K562 (cell line): ENCODE measurements around the gene SLC39A11. TPM values are rescaled to one million over a fixed set of nuclear protein-coding genes. Genes with fewer than 3 reads are reported as not detected.

ENCODE experiments used
- ATAC-seq: fragments of 200-7000 bp; cut with Tn5 transposase; 3 replicates; pipeline ENCODE4 v1.9.1; 2020; ENCODE audit warnings: moderate library complexity
- BruUV-seq: library from RNA; stranded (reverse); fragments of 400-500 nt; replicated peaks from 2 replicates; lab custom pipeline; 2021; lab: Mats Ljungman, UMichigan
- CTCF ChIA-PET: fragments of 300-600 bp; formaldehyde crosslinking; extraction: SDS; loops from one replicate; lab custom pipeline; 2021; ENCODE audit warnings: low intra/inter-chr PET ratio; lab: Yijun Ruan, JAX
- POLR2A ChIA-PET: fragments of 300-600, 350-650 bp; sonication (Branson Sonifier 250); formaldehyde crosslinking; extraction: SDS; loops from one replicate; lab custom pipeline; 2021; ENCODE audit warnings: antibody characterized with exemption, inconsistent platforms; lab: Yijun Ruan, JAX
- DNase-seq, 4 experiments: peaks; one replicate each; pipeline versions ENCODE4 v3.0.0 to v3.0.0-alpha.2; 2011 to 2018; ENCODE audit warnings: low spot score in 3 of 4, mixed read lengths in 3 of 4; ENCODE audit errors: extremely low read depth in 1 of 4
- FAIRE-seq: peaks from 2 replicates; lab custom pipeline; 2011; peaks lifted over from hg19 to GRCh38; lab: Jason Lieb, UNC
- H2AFZ ChIP-seq: 2 replicates; pipeline ENCODE4 v1.6.0; 2011; ENCODE audit warnings: low read depth, low read length, control low read depth, inconsistent platforms
- H3K27ac ChIP-seq: fragments of 200-600 bp; 3 replicates; pipeline ENCODE4 v1.8.0; 2011; ENCODE audit warnings: low read depth, mild to moderate bottlenecking, control low read depth, inconsistent platforms, low read length, moderate library complexity, mixed read lengths; ENCODE audit errors: extremely low read depth
- H3K27me3 ChIP-seq, 2 experiments: fragments of 300-600 bp in 1 of 2; 2 replicates in 1 of 2; 3 replicates in 1 of 2; pipeline versions ENCODE4 v1.6.0 to v1.8.0; 2011; ENCODE audit warnings: inconsistent platforms in 2 of 2, low read length in 2 of 2, mild to moderate bottlenecking in 1 of 2, mixed read lengths in 1 of 2, moderate library complexity in 1 of 2; ENCODE audit not compliant: control insufficient read depth in 2 of 2, insufficient read depth in 2 of 2
- H3K36me3 ChIP-seq: fragments of 300-600 bp; 3 replicates; pipeline ENCODE4 v1.8.0; 2011; ENCODE audit warnings: mild to moderate bottlenecking, low read length, inconsistent platforms; ENCODE audit not compliant: control insufficient read depth, insufficient read depth
- H3K4me1 ChIP-seq, 2 experiments: fragments of 200-600 bp in 1 of 2; replicated peaks in 1 of 2; 2 replicates in 1 of 2; 3 replicates in 1 of 2; pipeline versions ENCODE4 v1.5.1 to v1.8.0; 2011; ENCODE audit warnings: inconsistent platforms in 2 of 2, low read length in 2 of 2, mild to moderate bottlenecking in 1 of 2, mixed read lengths in 1 of 2, moderate library complexity in 1 of 2; ENCODE audit not compliant: control insufficient read depth in 2 of 2, insufficient read depth in 2 of 2
- H3K4me2 ChIP-seq: 2 replicates; pipeline ENCODE4 v1.6.1; 2011; ENCODE audit warnings: low read length, control low read depth, inconsistent platforms, mixed read lengths; ENCODE audit not compliant: insufficient read depth
- H3K4me3 ChIP-seq: fragments of 200-600 bp; sonication (generic), shearing (Covaris generic); 2 replicates; pipeline ENCODE4 v1.5.1; 2016; ENCODE audit warnings: control low read depth, inconsistent platforms
- H3K79me2 ChIP-seq: fragments of 200-600 bp; 3 replicates; pipeline ENCODE4 v1.8.0; 2011; ENCODE audit warnings: low read length, inconsistent platforms; ENCODE audit not compliant: control insufficient read depth, insufficient read depth
- H3K9ac ChIP-seq, 2 experiments: 2 replicates each; pipeline versions ENCODE4 v1.6.0 to v1.6.1; 2011; ENCODE audit warnings: low read depth in 2 of 2, low read length in 2 of 2, control low read depth in 1 of 2, inconsistent platforms in 1 of 2, mild to moderate bottlenecking in 1 of 2, mixed read lengths in 1 of 2; ENCODE audit not compliant: insufficient read depth in 1 of 2
- H3K9me1 ChIP-seq: one replicate; pipeline ENCODE4 v1.6.0; 2011; ENCODE audit warnings: inconsistent platforms, mild to moderate bottlenecking, low read length, moderate library complexity; ENCODE audit not compliant: control insufficient read depth, insufficient read depth
- H3K9me3 ChIP-seq: replicated peaks from 2 replicates; pipeline ENCODE4 v1.5.1; 2011; ENCODE audit warnings: low read depth, low read length, inconsistent platforms; ENCODE audit not compliant: control insufficient read depth, insufficient read depth
- H4K20me1 ChIP-seq: replicated peaks from 2 replicates; pipeline ENCODE4 v1.6.1; 2011; ENCODE audit warnings: low read length, inconsistent platforms, mixed read lengths; ENCODE audit not compliant: control insufficient read depth, insufficient read depth
- KLF1 ChIP-seq: fragments of 450-650 bp; IDR thresholded peaks from 2 replicates; pipeline ENCODE4 v1.6.1; 2016; ENCODE audit warnings: missing genetic modification characterization, missing compliant biosample characterization
- PHTF2 ChIP-seq: fragments of 250-450 bp; sonication (Bioruptor Pico); IDR thresholded peaks from 2 replicates; pipeline ENCODE4 v1.5.0; 2021; ENCODE audit warnings: mild to moderate bottlenecking
- PKNOX1 ChIP-seq: fragments of 450-650 bp; IDR thresholded peaks from 2 replicates; pipeline ENCODE4 v1.6.1; 2016
- TSHZ1 ChIP-seq: fragments of 250-450 bp; sonication (Bioruptor Pico); IDR thresholded peaks from 2 replicates; pipeline ENCODE4 v1.4.0; 2020; ENCODE audit warnings: mild to moderate bottlenecking, moderate library complexity
- ZBTB7A ChIP-seq: IDR thresholded peaks from 2 replicates; pipeline ENCODE4 v1.6.1; 2011; ENCODE audit warnings: low read depth, mild to moderate bottlenecking, low read length, moderate library complexity, borderline replicate concordance; ENCODE audit not compliant: control insufficient read depth
- WGBS: fragments of 100-300 bp; shearing (Covaris generic); methylation state at CpG from one replicate; pipeline ENCODE4 v1.1.6; 2016; ENCODE audit warnings: low coverage, mixed read lengths; ENCODE audit not compliant: insufficient coverage; ENCODE audit errors: missing lambda C conversion rate; 5-methylcytosine and 5-hydroxymethylcytosine counted together
- in situ Hi-C: fragments of 300-500 bp; cut with MboI; formaldehyde crosslinking; loops from 4 replicates; pipeline ENCODE4 v1.15.0; 2018; ENCODE audit warnings: inconsistent platforms, mixed read lengths
- intact Hi-C: fragments of 100-400 bp; cut with micrococcal nuclease; formaldehyde crosslinking; loops from 2 replicates; pipeline ENCODE4 v1.14.2; 2022
- polyA plus RNA-seq, 8 experiments: library from polyadenylated mRNA; depleted of rRNA in 4 of 8; stranded (reverse) in 5 of 8; unstranded in 3 of 8; fragments of >200 nt; fragmentation: Nextera tagmentation in 2 of 8; fragmentation: Illumina TruSeq in 1 of 8; extraction: Ambion mirVana in 2 of 8; extraction: Trizol in 1 of 8; gene quantifications; 2 replicates each; pipeline versions ENCODE4 v1.2.1 to v1.2.3, GENCODE V29; 2011 to 2014; ENCODE audit warnings: inconsistent platforms in 1 of 8, missing spikeins in 1 of 8
- total RNA-seq, 7 experiments: library from RNA; depleted of rRNA in 6 of 7; stranded (reverse); fragments of >200 nt in 6 of 7; fragmentation: Illumina TruSeq in 2 of 7; extraction: Trizol in 2 of 7; gene quantifications; 2 replicates each; pipeline versions ENCODE4 v1.2.1 to v1.2.3, GENCODE V29; 2011 to 2021; ENCODE audit warnings: low replicate concordance in 1 of 7

The SLC39A11 gene
- total and polyA plus RNA-seq, 9 of the 15 experiments (the other 6 are each of a cell fraction or from before 2014, with no cell fraction given), result 10.5 to 26.4 (median 13.4) TPM

GRCh38 chr17:72901083-72901482 lies 191.4 kb downstream of the SLC39A11 start (continued):
- TF ChIP-seq TSHZ1 (CRISPR knock-in tag) (no peak), KLF1 (tag) (no peak), ZBTB7A (peak; percentile 19; the same call in 1 of the 2 replicates)

GRCh38 chr17:72900654-72900971 lies 191.9 kb downstream of the SLC39A11 start:
- Histone ChIP-seq H3K27ac (no peak overlapping the region), H3K9me1 (no peaks in the 10 kb centered on the region), H2AFZ (no peak overlapping the region), H4K20me1 (no peaks in the 10 kb centered on the region), H3K4me2 (no peak overlapping the region), H3K4me1 (peaks cover 5 to 17% of the 10 kb centered on the region in 2 experiments; a peak in 4 of 5 replicates), H3K27me3 (no peaks in the 10 kb centered on the region), H3K9ac (no peak overlapping the region), H3K9me3 (no peaks in the 10 kb centered on the region), H3K79me2 (no peaks in the 10 kb centered on the region), H3K36me3 (no peaks in the 10 kb centered on the region; the same call in 2 of the 3 replicates), H3K4me3 (no peak overlapping the region)
- WGBS, result 30% methylated on average over 6 of the region's 6 CpGs
- peak; percentile 15; the same call in 1 of the 3 replicates for ATAC-seq
- TF ChIP-seq PHTF2, result no peak
- peak; percentile 29; the same call in 1 of the 2 replicates for TF ChIP-seq PKNOX1
- ChIA-PET POLR2A (interaction anchor here (1.7 kb wide), 1 partner anchor 12 kb away, joined by 8 read pairs; no protein-coding TSS in a partner anchor), CTCF (interaction anchor here (0.6 kb wide), 1 partner anchor 66 kb away, joined by 4 read pairs; no protein-coding TSS in a partner anchor)
- intact Hi-C loops (no loop called here), in situ Hi-C loops (no loop called here)
- BruUV-seq, result no TSS peak
- DNase-seq, result no peak
- peak; percentile 44 for FAIRE-seq
